HL-60 (cell line): ENCODE results near the gene AKAP13.

Experiments
- DNase-seq, 2 experiments: peaks; one replicate each; pipeline ENCODE4 v3.0.0-alpha.2; 2010 to 2020; ENCODE audit warnings: low read depth in 1 of 2, low spot score in 1 of 2
- H3K27ac ChIP-seq: fragments of 250-450 bp; sonication (Bioruptor Pico); replicated peaks from 2 replicates; pipeline ENCODE4 v1.5.1; 2020; ENCODE audit warnings: mild to moderate bottlenecking, moderate library complexity
- H3K27me3 ChIP-seq: fragments of 250-450 bp; sonication (Bioruptor Pico); 2 replicates; pipeline ENCODE4 v1.5.1; 2021; ENCODE audit warnings: mild to moderate bottlenecking, moderate library complexity; ENCODE audit not compliant: insufficient read depth, poor library complexity, severe bottlenecking
- H3K4me3 ChIP-seq: replicated peaks from 2 replicates; pipeline ENCODE4 v1.5.1; 2011; ENCODE audit warnings: mild to moderate bottlenecking, control low read depth, low read length; ENCODE audit not compliant: insufficient read depth
- GABPA ChIP-seq: IDR thresholded peaks from 2 replicates; pipeline ENCODE4 v1.6.1; 2012; ENCODE audit warnings: low read depth
- POLR2AphosphoS5 ChIP-seq: IDR thresholded peaks from 2 replicates; pipeline ENCODE4 v1.6.1; 2012; ENCODE audit warnings: low read depth
- SPI1 ChIP-seq: IDR thresholded peaks from 2 replicates; pipeline ENCODE4 v1.6.1; 2012; ENCODE audit warnings: low read depth, mild to moderate bottlenecking, borderline replicate concordance
- TF ChIP-seq, protein P1 (sequence below): IDR thresholded peaks from 2 replicates; pipeline ENCODE4 v1.6.1; 2012; ENCODE audit warnings: low read depth; ENCODE audit not compliant: insufficient replicate concordance
- TF ChIP-seq, protein P2 (sequence below): IDR thresholded peaks from one replicate; pipeline ENCODE4 v1.5.1; 2011; ENCODE audit warnings: low read length, control low read depth, inconsistent platforms; ENCODE audit not compliant: insufficient read depth

The AKAP13 gene

DNA sequence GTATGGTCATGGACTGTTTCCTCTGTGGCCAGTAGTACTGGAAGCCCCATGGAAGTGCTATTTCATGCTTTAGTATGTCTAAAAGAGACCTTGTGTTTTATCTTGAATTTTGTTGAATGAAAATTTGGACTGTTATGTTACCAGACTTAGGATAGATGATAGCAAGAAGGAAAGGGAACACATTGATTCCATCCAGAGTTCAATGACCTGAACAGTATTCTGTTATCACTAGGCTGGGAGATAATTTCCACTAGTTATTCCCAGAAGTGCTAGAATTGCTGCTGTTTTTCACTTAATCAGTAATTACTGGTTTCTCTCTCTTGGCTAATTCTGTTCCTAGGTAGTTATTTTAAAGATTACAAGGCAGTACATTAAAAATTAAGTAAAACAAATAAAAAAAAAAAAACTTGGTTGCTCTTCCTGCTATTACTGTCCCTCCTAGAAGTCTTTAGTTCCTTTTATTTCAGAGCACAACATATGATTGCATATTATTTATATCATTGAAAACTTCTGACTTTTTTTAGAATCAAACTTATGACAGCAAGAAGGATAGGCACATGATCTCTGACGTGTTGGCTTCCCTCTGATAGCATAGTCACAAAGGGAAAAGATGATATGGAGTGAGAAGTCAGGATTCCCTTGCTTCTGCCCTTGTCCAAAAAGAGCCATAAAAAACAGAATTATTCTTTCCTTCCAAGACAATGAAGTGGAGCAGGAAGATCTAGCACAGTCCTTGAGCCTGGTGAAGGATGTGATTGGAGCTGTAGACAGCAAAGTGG lies 342.2 kb downstream of the AKAP13 start:
- H3K27me3 ChIP-seq = no peaks in the 10 kb centered on the region
- DNase-seq = no peak
- TF ChIP-seq, protein P1, sequence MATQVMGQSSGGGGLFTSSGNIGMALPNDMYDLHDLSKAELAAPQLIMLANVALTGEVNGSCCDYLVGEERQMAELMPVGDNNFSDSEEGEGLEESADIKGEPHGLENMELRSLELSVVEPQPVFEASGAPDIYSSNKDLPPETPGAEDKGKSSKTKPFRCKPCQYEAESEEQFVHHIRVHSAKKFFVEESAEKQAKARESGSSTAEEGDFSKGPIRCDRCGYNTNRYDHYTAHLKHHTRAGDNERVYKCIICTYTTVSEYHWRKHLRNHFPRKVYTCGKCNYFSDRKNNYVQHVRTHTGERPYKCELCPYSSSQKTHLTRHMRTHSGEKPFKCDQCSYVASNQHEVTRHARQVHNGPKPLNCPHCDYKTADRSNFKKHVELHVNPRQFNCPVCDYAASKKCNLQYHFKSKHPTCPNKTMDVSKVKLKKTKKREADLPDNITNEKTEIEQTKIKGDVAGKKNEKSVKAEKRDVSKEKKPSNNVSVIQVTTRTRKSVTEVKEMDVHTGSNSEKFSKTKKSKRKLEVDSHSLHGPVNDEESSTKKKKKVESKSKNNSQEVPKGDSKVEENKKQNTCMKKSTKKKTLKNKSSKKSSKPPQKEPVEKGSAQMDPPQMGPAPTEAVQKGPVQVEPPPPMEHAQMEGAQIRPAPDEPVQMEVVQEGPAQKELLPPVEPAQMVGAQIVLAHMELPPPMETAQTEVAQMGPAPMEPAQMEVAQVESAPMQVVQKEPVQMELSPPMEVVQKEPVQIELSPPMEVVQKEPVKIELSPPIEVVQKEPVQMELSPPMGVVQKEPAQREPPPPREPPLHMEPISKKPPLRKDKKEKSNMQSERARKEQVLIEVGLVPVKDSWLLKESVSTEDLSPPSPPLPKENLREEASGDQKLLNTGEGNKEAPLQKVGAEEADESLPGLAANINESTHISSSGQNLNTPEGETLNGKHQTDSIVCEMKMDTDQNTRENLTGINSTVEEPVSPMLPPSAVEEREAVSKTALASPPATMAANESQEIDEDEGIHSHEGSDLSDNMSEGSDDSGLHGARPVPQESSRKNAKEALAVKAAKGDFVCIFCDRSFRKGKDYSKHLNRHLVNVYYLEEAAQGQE = no peak
- TF ChIP-seq SPI1 (no peak), GABPA (no peak), POLR2AphosphoS5 (no peak)
- TF ChIP-seq, protein P2, sequence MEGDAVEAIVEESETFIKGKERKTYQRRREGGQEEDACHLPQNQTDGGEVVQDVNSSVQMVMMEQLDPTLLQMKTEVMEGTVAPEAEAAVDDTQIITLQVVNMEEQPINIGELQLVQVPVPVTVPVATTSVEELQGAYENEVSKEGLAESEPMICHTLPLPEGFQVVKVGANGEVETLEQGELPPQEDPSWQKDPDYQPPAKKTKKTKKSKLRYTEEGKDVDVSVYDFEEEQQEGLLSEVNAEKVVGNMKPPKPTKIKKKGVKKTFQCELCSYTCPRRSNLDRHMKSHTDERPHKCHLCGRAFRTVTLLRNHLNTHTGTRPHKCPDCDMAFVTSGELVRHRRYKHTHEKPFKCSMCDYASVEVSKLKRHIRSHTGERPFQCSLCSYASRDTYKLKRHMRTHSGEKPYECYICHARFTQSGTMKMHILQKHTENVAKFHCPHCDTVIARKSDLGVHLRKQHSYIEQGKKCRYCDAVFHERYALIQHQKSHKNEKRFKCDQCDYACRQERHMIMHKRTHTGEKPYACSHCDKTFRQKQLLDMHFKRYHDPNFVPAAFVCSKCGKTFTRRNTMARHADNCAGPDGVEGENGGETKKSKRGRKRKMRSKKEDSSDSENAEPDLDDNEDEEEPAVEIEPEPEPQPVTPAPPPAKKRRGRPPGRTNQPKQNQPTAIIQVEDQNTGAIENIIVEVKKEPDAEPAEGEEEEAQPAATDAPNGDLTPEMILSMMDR = no peak
- H3K4me3 ChIP-seq = no peak overlapping the region
- H3K27ac ChIP-seq = no peak overlapping the region

DNA sequence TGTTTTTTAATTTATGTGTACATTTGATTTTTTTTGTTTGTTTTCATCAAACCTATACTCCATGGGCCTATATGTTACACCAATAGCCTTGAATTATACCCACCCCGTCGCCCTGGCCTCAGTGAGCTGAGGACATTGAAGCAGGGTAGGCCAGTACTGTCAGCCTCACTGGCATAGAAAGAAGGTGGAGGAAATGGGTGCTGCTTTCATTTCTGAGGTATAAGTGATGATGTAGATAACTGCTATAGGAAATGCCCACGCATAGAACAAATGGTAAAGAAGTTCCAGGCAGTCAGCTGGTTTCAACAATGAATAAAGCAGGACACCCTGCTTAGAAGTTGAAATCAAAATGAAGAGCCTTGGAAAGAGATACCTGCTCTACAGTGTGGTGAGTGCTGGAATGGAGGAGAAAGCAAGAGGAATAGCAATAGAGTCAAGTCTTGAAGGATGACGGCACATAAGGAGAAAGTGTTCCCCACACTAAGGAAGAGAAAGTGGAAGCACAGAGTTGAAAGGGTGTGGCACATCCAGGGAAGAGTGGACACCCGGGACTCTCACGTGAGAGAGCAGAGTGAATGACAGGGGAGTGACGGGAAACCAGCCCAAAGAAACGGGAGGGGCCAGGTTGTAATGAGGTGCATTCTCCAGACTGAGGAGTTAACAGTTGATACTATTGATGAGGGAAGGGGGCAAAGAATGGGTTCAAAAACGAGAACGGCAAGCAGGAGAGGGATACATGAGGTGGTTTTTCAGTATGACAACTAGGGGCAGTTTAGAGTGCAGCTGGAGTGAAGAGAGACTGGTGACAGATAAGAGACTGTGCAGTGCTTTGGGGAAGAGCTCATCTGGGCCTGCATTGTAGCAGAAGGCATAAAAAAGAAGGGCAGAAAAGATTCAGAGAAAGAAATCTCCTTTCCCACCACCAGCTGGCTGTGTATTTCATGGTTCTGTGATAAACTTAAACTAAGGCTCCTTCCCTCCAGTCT lies 343.9 kb downstream of the AKAP13 start:
- Histone ChIP-seq H3K27ac (no peak overlapping the region), H3K27me3 (no peaks in the 10 kb centered on the region), H3K4me3 (no peak overlapping the region)
- TF ChIP-seq, protein P1 = no peak
- no peak for DNase-seq

DNA sequence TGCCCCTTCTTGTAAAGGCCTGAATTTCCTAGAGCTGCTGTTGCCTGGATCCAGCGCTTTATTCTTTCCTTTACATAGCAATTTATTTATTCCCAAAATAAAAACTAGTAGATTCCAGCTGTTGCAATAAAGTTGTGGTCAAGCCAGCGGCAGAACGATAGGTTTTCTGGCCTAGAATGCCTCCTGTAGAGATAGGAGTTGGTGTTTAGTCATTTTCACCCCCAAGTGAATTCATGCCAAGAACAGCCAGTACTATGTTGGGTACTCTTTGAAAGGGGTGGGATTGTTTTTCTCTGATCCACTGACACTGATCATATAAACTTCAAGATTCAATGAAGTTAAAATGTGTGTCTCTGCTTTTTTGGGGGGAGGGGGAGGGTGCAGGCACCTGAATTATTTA lies 344.6 kb downstream of the AKAP13 start:
- TF ChIP-seq POLR2AphosphoS5 (no peak), GABPA (no peak)
- TF ChIP-seq, protein P2 = no peak
- TF ChIP-seq, protein P1 = no peak
- no peak for DNase-seq
- H3K4me3 ChIP-seq = no peak overlapping the region
- no peaks in the 10 kb centered on the region for H3K27me3 ChIP-seq
- no peak overlapping the region for H3K27ac ChIP-seq
